Tibial artery (tissue), 4 donors: Measurements from ENCODE around the gene ADTRP.
A peak's percentile ranks its signal among the peaks of the same experiment; 100 is the strongest.

Source experiments
- DNase-seq, 2 donors: peaks; one replicate each; pipeline ENCODE4 v3.0.0-alpha.2; 2019
- H3K27ac ChIP-seq, 2 donors: fragments of 200-600 bp; sonication (generic) in 1 of 2; 1 replicate in 1 of 2; 2 replicates in 1 of 2; pipeline ENCODE4 v1.5.1; 2018 to 2019; ENCODE audit warnings: mild to moderate bottlenecking in 1 of 2
- H3K27me3 ChIP-seq, 2 donors: fragments of 200-600 bp; sonication (generic) in 1 of 2; one replicate each; pipeline versions ENCODE4 v1.5.1 to v1.6.0; 2016 to 2019
- H3K36me3 ChIP-seq, 3 donors: fragments of 200-600 bp; sonication (generic) in 2 of 3; one replicate each; pipeline ENCODE4 v1.5.1; 2016 to 2019; ENCODE audit warnings: mild to moderate bottlenecking in 2 of 3
- H3K4me1 ChIP-seq, 4 donors: fragments of 200-600 bp; sonication (generic) in 2 of 4; 1 replicate in 3 of 4; 2 replicates in 1 of 4; pipeline ENCODE4 v1.5.1; 2016 to 2019
- H3K4me3 ChIP-seq, 2 donors: fragments of 200-600 bp; sonication (generic) in 1 of 2; 1 replicate in 1 of 2; 2 replicates in 1 of 2; pipeline ENCODE4 v1.5.1; 2018 to 2019; ENCODE audit warnings: mild to moderate bottlenecking in 2 of 2
- H3K9me3 ChIP-seq, 3 donors: fragments of 200-600 bp; sonication (generic) in 1 of 3; one replicate each; pipeline ENCODE4 v1.5.1; 2016 to 2019
- intact Hi-C: fragments of 100-400 bp; cut with DNase I; formaldehyde crosslinking; loops from one replicate; pipeline ENCODE4 v1.15.0; 2023; ENCODE audit warnings: low total_unique reads
- TF ChIP-seq, protein P1 (sequence below), 2 experiments: fragments of 200-600 bp in 1 of 2; fragments of 450-650 bp in 1 of 2; IDR thresholded peaks; one replicate each; pipeline ENCODE4 v1.5.1; 2017 to 2019; ENCODE audit warnings: antibody characterized with exemption in 2 of 2, mild to moderate bottlenecking in 1 of 2, moderate library complexity in 1 of 2

ADTRP gene

DNA sequence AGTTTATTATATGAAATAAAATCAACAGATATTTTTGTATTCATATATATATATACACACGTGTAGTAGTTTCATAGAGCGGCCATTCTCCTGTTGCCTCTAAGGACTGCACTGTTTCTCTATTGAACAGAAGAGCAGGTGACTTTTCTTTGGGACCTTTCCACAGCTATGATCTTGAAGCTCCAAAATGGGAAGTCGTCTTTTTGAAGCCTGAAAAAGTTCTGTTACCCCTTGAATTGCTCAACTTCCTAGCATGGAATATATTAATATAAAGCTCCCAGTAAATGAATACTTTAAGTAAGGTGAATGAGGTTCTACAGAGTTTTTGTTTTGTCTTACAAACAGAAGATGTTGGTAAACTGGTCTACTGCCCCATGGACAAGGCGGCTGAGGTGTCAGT, 42.2 kb upstream of the ADTRP start:
- no peaks in the 10 kb centered on the region for H3K27me3 ChIP-seq
- DNase-seq: no peak
- TF ChIP-seq, protein P1, sequence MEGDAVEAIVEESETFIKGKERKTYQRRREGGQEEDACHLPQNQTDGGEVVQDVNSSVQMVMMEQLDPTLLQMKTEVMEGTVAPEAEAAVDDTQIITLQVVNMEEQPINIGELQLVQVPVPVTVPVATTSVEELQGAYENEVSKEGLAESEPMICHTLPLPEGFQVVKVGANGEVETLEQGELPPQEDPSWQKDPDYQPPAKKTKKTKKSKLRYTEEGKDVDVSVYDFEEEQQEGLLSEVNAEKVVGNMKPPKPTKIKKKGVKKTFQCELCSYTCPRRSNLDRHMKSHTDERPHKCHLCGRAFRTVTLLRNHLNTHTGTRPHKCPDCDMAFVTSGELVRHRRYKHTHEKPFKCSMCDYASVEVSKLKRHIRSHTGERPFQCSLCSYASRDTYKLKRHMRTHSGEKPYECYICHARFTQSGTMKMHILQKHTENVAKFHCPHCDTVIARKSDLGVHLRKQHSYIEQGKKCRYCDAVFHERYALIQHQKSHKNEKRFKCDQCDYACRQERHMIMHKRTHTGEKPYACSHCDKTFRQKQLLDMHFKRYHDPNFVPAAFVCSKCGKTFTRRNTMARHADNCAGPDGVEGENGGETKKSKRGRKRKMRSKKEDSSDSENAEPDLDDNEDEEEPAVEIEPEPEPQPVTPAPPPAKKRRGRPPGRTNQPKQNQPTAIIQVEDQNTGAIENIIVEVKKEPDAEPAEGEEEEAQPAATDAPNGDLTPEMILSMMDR (IDR thresholded peaks at IDR 0.05): no peak
- no peaks in the 10 kb centered on the region for H3K9me3 ChIP-seq
- no peaks in the 10 kb centered on the region for H3K4me1 ChIP-seq
- intact Hi-C loops: no loop called here
- no peaks in the 10 kb centered on the region for H3K36me3 ChIP-seq
- no peak overlapping the region for H3K27ac ChIP-seq
- no peak overlapping the region for H3K4me3 ChIP-seq

DNA sequence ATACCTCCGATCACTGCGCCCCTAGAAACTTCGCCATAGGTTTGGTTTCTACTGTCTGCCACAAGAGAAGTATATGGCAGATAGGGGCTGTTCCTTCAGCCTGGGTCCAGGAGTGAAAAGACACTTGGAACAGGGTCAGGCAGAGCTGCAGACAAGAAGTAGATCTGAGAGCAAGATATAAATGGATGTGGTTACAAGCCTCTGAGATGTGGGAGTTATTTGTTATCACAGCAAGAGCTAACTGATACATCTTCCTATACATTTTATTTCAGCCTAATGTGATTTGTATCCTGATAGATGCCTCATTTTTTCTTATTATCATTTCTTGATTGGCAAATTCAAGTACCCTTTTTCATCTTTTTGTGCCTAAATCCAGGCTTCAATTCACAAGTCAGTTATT, 40.9 kb upstream of the ADTRP start:
- H3K4me3 ChIP-seq: no peak overlapping the region
- H3K4me1 ChIP-seq: no peaks in the 10 kb centered on the region
- no peaks in the 10 kb centered on the region for H3K27me3 ChIP-seq
- H3K36me3 ChIP-seq: no peaks in the 10 kb centered on the region
- TF ChIP-seq, protein P1 (IDR thresholded peaks at IDR 0.05): no peak
- H3K9me3 ChIP-seq: no peaks in the 10 kb centered on the region
- intact Hi-C loops: no loop called here
- no peak overlapping the region for H3K27ac ChIP-seq
- DNase-seq: no peak

DNA sequence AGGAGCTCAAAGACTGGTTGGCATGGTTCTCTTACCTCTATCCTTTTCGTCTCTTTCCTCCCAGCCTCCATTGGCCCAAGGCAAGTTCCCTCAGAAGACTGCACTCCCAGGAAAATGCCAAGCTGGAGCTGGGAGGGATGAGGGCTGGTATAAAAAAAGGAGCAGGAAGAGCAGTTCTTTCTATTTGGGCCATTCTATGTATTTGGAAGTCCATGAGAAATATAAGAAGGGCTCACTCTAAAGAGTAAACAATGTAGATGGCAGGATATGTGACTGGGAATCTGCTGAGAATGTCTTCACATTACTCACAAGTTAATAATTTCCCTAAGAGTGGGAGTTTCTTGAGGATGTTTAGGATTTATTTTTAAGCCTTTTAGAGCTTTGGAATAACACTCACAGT, 36.6 kb upstream of the ADTRP start:
- no peak overlapping the region for H3K4me3 ChIP-seq
- peaks cover 0 to 11% (median 8%) of the 10 kb centered on the region in 4 donors for H3K4me1 ChIP-seq
- peak overlapping the region in 1 of 2 donors; percentile 31 for H3K27ac ChIP-seq
- intact Hi-C loops: no loop called here
- no peaks in the 10 kb centered on the region for H3K36me3 ChIP-seq
- H3K27me3 ChIP-seq: no peaks in the 10 kb centered on the region
- no peaks in the 10 kb centered on the region for H3K9me3 ChIP-seq
- no peak for DNase-seq
- TF ChIP-seq, protein P1 (IDR thresholded peaks at IDR 0.05): no peak

DNA sequence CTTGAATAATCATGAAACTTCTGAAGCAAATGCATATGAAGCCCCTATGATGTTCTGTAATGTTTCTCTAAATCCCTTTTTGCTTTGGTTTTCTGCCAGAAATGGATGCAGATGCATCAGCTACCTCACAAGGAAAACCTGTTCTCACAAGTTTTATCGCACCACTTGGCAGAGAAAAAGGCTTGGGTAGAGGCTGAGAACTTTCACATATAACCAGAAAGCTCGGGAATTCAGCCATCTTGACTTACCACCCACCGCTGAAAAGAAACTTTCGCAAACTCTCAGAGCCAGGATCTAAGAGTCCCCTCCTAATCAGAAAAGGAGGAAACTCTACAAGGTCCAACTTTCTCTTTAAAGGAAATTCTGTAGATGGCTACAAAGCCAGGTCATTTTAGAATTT, 36.2 kb upstream of the ADTRP start:
- Histone ChIP-seq H3K36me3 (no peaks in the 10 kb centered on the region), H3K27ac (peak overlapping the region in 1 of 2 donors; percentile 31), H3K4me1 (peaks cover 0 to 15% (median 10%) of the 10 kb centered on the region in 4 donors), H3K9me3 (no peaks in the 10 kb centered on the region), H3K4me3 (no peak overlapping the region), H3K27me3 (no peaks in the 10 kb centered on the region)
- TF ChIP-seq, protein P1 (IDR thresholded peaks at IDR 0.05): no peak
- DNase-seq: no peak
- intact Hi-C loops: loop anchor here (5.0 kb wide), 1 partner anchor 103 kb away; no protein-coding TSS in a partner anchor

DNA sequence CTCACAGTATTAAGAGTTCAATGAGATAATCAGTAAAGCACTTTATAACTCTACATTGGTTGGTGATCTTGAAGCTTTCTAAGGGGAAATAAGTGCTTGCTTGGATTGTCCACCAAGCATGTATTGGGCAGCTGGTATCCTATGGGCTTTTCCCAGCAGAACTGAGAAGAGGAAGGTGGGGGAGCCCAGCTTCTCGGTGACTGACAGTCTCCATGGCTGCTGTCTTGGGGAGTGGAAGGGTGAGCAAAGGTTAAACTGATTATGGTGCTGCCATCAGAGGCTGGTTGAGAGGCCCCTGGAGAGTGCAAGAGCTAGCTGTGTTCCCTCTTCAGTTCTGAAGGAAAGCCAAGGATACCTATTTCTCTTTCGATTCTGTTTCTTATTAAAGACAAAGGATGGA, 35.5 kb upstream of the ADTRP start:
- no peaks in the 10 kb centered on the region for H3K9me3 ChIP-seq
- no peak overlapping the region for H3K4me3 ChIP-seq
- H3K4me1 ChIP-seq: peaks cover 0 to 22% (median 13%) of the 10 kb centered on the region in 4 donors
- intact Hi-C loops: loop anchor here (5.0 kb wide), 1 partner anchor 102 kb away; no protein-coding TSS in a partner anchor
- TF ChIP-seq, protein P1 (IDR thresholded peaks at IDR 0.05): no peak
- H3K36me3 ChIP-seq: no peaks in the 10 kb centered on the region
- no peak for DNase-seq
- no peaks in the 10 kb centered on the region for H3K27me3 ChIP-seq
- H3K27ac ChIP-seq: no peak overlapping the region

DNA sequence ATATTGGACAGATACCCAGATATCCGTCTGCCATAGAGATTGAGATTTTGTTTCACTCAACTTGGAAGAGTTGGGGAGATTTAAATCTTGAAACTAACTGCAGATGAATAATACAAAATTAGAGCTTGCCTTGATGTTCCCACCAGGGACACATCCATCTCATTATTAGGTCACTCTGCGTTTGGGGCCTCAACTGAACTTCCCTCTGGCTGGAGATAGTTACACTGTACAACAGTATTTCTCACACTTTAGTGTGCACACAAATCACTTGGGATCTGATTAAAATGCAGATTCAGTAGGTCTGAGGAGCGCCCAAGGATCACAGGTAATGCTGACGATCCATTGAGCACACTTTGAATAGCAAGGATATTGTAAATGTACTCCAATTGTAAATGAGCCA, 35.0 kb upstream of the ADTRP start:
- Histone ChIP-seq H3K4me1 (peaks cover 0 to 25% (median 15%) of the 10 kb centered on the region in 4 donors), H3K4me3 (no peak overlapping the region), H3K27me3 (no peaks in the 10 kb centered on the region), H3K36me3 (no peaks in the 10 kb centered on the region), H3K27ac (no peak overlapping the region), H3K9me3 (no peaks in the 10 kb centered on the region)
- DNase-seq: no peak
- TF ChIP-seq, protein P1 (IDR thresholded peaks at IDR 0.05): no peak
- intact Hi-C loops: loop anchor here (5.0 kb wide), 1 partner anchor 101 kb away; no protein-coding TSS in a partner anchor
